GM12878 (cell line): Measurements from ENCODE around the gene LAMA4. TPM values are rescaled to one million over a fixed set of nuclear protein-coding genes. Genes with fewer than 3 reads are reported as not detected.

Experiments
- BCL11A ChIP-seq: IDR thresholded peaks from 2 replicates; pipeline ENCODE4 v1.6.1; 2011; ENCODE audit warnings: low read depth, low read length
- CREB1 ChIP-seq: IDR thresholded peaks from 2 replicates; pipeline ENCODE4 v1.6.1; 2012; ENCODE audit warnings: low read depth, mild to moderate bottlenecking, inconsistent platforms
- DPF2 ChIP-seq: fragments of 450-650 bp; IDR thresholded peaks from 2 replicates; pipeline ENCODE4 v1.6.1; 2017; ENCODE audit warnings: mild to moderate bottlenecking
- EP300 ChIP-seq, 2 experiments: fragments of 150-350 bp in 1 of 2; IDR thresholded peaks; 2 replicates each; pipeline ENCODE4 v1.6.1; 2011 to 2012; ENCODE audit warnings: low read depth in 2 of 2, low read length in 2 of 2, borderline replicate concordance in 1 of 2, improper control_type of control experiment in 1 of 2, inconsistent platforms in 1 of 2; ENCODE audit not compliant: control insufficient read depth in 1 of 2
- GATAD2B ChIP-seq: fragments of 450-650 bp; conservative IDR thresholded peaks from 2 replicates; pipeline ENCODE4 v1.6.1; 2017; ENCODE audit warnings: low read depth, mild to moderate bottlenecking, moderate library complexity
- IRF3 ChIP-seq: fragments of 450-650 bp; IDR thresholded peaks from 2 replicates; pipeline ENCODE4 v1.6.1; 2014; ENCODE audit warnings: mild to moderate bottlenecking
- NR2F1 ChIP-seq: fragments of 450-650 bp; conservative IDR thresholded peaks from 2 replicates; pipeline ENCODE4 v1.6.1; 2017; ENCODE audit warnings: mild to moderate bottlenecking
- PML ChIP-seq: IDR thresholded peaks from 2 replicates; pipeline ENCODE4 v1.6.1; 2012; ENCODE audit warnings: low read length, inconsistent platforms
- POLR2AphosphoS2 ChIP-seq: IDR thresholded peaks from 2 replicates; pipeline ENCODE4 v1.6.1; 2011; ENCODE audit warnings: low read depth, mild to moderate bottlenecking, low read length, improper control_type of control experiment, moderate library complexity
- SRF ChIP-seq, 2 experiments: IDR thresholded peaks; 2 replicates each; pipeline ENCODE4 v1.6.1; 2011; ENCODE audit warnings: low read depth in 2 of 2, low read length in 2 of 2, mild to moderate bottlenecking in 1 of 2, moderate library complexity in 1 of 2
- STAT1 ChIP-seq: fragments of 450-650 bp; conservative IDR thresholded peaks from 2 replicates; pipeline ENCODE4 v1.6.1; 2014; ENCODE audit warnings: antibody characterized with exemption, mild to moderate bottlenecking
- ZNF384 ChIP-seq: IDR thresholded peaks from 2 replicates; pipeline ENCODE4 v1.6.1; 2012; ENCODE audit warnings: low read depth, mild to moderate bottlenecking, low read length, improper control_type of control experiment, borderline replicate concordance
- polyA plus RNA-seq, 11 experiments: library from polyadenylated mRNA; depleted of rRNA in 4 of 11; unstranded in 6 of 11; stranded (reverse) in 5 of 11; fragments of >200 nt; fragmentation: Nextera tagmentation in 4 of 11; fragmentation: Illumina TruSeq in 1 of 11; extraction: Ambion mirVana in 4 of 11; extraction: Trizol in 1 of 11; gene quantifications; 1 replicate in 1 of 11; 2 replicates in 10 of 11; pipeline versions ENCODE4 v1.2.1 to v1.2.3, GENCODE V29; 2011 to 2016; ENCODE audit warnings: inconsistent platforms in 2 of 11, missing spikeins in 2 of 11, low read depth in 1 of 11
- total RNA-seq, 4 experiments: library from RNA; depleted of rRNA in 3 of 4; stranded (reverse); fragments of >200 nt in 3 of 4; fragmentation: Illumina TruSeq in 1 of 4; extraction: Trizol in 1 of 4; gene quantifications; 2 replicates each; pipeline versions ENCODE4 v1.2.1 to v1.2.3, GENCODE V29; 2013 to 2021
- TF ChIP-seq, protein P1 (sequence below): fragments of 150-350 bp; IDR thresholded peaks from 2 replicates; pipeline ENCODE4 v1.6.1; 2016; ENCODE audit warnings: low read depth, low read length
- TF ChIP-seq, protein P2 (sequence below): fragments of 150-350 bp; IDR thresholded peaks from 2 replicates; pipeline ENCODE4 v1.6.1; 2014; ENCODE audit warnings: mild to moderate bottlenecking, low read depth, low read length

Gene LAMA4
- total and polyA plus RNA-seq, 10 of the 15 experiments (the other 5 are each of a cell fraction or from before 2014, with no cell fraction given), result 0.11 to 0.21 (median 0.14) TPM; not detected in 7

DNA sequence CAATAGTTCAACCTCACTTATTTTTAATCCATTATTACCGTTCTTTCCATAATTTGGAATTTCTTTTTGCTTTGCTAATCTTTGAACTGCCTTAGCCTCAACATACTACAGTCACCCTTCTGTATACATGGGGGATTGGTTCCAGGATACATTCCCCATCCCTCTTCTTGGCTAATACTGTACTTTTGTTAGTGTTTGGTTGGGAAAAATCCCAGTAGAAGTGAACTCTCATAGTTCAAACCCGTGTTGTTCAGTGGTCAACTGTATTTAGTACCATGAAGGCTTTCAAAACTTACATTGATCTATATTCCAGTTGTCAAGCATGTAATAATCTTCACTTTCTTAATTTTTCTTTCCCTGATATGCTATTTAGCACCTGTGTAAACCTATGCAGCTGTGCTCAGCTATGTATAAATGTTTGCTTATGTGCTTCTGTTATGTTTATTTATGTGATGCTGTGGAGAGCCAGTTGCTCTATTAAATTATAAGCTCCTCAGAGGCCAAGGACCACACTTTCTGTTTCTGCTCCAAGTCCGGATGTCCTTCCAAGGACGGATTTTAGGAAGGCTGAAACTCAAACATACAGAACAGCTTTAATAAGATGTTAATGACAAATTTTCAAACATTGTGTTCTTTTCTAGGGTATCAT lies 33.3 kb upstream of the LAMA4 start (continued):
- no peak for TF ChIP-seq BCL11A
- no peak for TF ChIP-seq DPF2
- TF ChIP-seq STAT1, result no peak
- TF ChIP-seq ZNF384, result no peak
- TF ChIP-seq IRF3, result no peak
- TF ChIP-seq EP300 (IDR thresholded peaks at IDR 0.05; ENCODE audit: borderline replicate concordance in 1 of 2, control insufficient read depth in 1 of 2, low read depth in 2 of 2, low read length in 2 of 2), result no peak
- TF ChIP-seq, protein P1, sequence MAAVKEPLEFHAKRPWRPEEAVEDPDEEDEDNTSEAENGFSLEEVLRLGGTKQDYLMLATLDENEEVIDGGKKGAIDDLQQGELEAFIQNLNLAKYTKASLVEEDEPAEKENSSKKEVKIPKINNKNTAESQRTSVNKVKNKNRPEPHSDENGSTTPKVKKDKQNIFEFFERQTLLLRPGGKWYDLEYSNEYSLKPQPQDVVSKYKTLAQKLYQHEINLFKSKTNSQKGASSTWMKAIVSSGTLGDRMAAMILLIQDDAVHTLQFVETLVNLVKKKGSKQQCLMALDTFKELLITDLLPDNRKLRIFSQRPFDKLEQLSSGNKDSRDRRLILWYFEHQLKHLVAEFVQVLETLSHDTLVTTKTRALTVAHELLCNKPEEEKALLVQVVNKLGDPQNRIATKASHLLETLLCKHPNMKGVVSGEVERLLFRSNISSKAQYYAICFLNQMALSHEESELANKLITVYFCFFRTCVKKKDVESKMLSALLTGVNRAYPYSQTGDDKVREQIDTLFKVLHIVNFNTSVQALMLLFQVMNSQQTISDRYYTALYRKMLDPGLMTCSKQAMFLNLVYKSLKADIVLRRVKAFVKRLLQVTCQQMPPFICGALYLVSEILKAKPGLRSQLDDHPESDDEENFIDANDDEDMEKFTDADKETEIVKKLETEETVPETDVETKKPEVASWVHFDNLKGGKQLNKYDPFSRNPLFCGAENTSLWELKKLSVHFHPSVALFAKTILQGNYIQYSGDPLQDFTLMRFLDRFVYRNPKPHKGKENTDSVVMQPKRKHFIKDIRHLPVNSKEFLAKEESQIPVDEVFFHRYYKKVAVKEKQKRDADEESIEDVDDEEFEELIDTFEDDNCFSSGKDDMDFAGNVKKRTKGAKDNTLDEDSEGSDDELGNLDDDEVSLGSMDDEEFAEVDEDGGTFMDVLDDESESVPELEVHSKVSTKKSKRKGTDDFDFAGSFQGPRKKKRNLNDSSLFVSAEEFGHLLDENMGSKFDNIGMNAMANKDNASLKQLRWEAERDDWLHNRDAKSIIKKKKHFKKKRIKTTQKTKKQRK, result no peak
- TF ChIP-seq PML, result no peak
- TF ChIP-seq, protein P2, sequence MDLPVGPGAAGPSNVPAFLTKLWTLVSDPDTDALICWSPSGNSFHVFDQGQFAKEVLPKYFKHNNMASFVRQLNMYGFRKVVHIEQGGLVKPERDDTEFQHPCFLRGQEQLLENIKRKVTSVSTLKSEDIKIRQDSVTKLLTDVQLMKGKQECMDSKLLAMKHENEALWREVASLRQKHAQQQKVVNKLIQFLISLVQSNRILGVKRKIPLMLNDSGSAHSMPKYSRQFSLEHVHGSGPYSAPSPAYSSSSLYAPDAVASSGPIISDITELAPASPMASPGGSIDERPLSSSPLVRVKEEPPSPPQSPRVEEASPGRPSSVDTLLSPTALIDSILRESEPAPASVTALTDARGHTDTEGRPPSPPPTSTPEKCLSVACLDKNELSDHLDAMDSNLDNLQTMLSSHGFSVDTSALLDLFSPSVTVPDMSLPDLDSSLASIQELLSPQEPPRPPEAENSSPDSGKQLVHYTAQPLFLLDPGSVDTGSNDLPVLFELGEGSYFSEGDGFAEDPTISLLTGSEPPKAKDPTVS, result no peak
- TF ChIP-seq NR2F1, result no peak
- no peak for TF ChIP-seq CREB1
- no peak for TF ChIP-seq SRF (IDR thresholded peaks at IDR 0.05; ENCODE audit: low read depth in 2 of 2, low read length in 2 of 2)
- TF ChIP-seq POLR2AphosphoS2, result no peak
- no peak for TF ChIP-seq GATAD2B
